HepG2 (cell line): ENCODE data around the gene TCERG1. TPM values are rescaled to one million over a fixed set of nuclear protein-coding genes. Genes with fewer than 3 reads are reported as not detected.

ENCODE experiments used
- ATAC-seq: fragments of 200-7000 bp; cut with Tn5 transposase; 3 replicates; pipeline ENCODE4 v1.9.1; 2020; ENCODE audit warnings: mild to moderate bottlenecking, moderate library complexity
- BruUV-seq: library from RNA; stranded (reverse); fragments of 400-500 nt; replicated peaks from 2 replicates; lab custom pipeline; 2021; lab: Mats Ljungman, UMichigan
- CTCF ChIA-PET: fragments of 300-600 bp; formaldehyde crosslinking; extraction: SDS; loops from one replicate; lab custom pipeline; 2021; ENCODE audit warnings: low total read pairs, inconsistent platforms, low intra/inter-chr PET ratio; lab: Yijun Ruan, JAX
- POLR2A ChIA-PET: fragments of 350-600 bp; sonication (Branson Sonifier 250); formaldehyde crosslinking; loops from one replicate; lab custom pipeline; 2020; ENCODE audit warnings: antibody characterized with exemption, inconsistent platforms; lab: Yijun Ruan, JAX
- DNase-seq: peaks from one replicate; pipeline ENCODE4 v3.0.0-alpha.2; 2015; ENCODE audit warnings: low spot score
- FAIRE-seq: peaks from 3 replicates; lab custom pipeline; 2011; peaks lifted over from hg19 to GRCh38; lab: Jason Lieb, UNC
- H2AFZ ChIP-seq: one replicate; pipeline ENCODE4 v1.6.1; 2011; ENCODE audit warnings: low read length, inconsistent platforms
- H3K27ac ChIP-seq: fragments of 300-600 bp; 3 replicates; pipeline ENCODE4 v1.8.0; 2011; ENCODE audit warnings: mixed run types, mild to moderate bottlenecking, mixed read lengths, low read length, inconsistent platforms; ENCODE audit not compliant: insufficient read depth; ENCODE audit errors: extremely low read length
- H3K27me3 ChIP-seq, 2 experiments: fragments of 200-600 bp in 1 of 2; 2 replicates in 1 of 2; 3 replicates in 1 of 2; pipeline versions ENCODE4 v1.6.0 to v1.8.0; 2011; ENCODE audit warnings: low read length in 2 of 2, mild to moderate bottlenecking in 2 of 2, moderate library complexity in 2 of 2, inconsistent platforms in 1 of 2; ENCODE audit not compliant: insufficient read depth in 2 of 2, control insufficient read depth in 1 of 2
- H3K36me3 ChIP-seq, 2 experiments: fragments of 200-600 bp in 1 of 2; replicated peaks in 1 of 2; 2 replicates in 1 of 2; 3 replicates in 1 of 2; pipeline versions ENCODE4 v1.5.1 to v1.8.0; 2011; ENCODE audit warnings: low read length in 2 of 2, inconsistent platforms in 1 of 2; ENCODE audit not compliant: insufficient read depth in 2 of 2, control insufficient read depth in 1 of 2
- H3K4me1 ChIP-seq: 2 replicates; pipeline ENCODE4 v1.5.1; 2012; ENCODE audit warnings: low read length, inconsistent platforms; ENCODE audit not compliant: insufficient read depth
- H3K4me2 ChIP-seq: 2 replicates; pipeline ENCODE4 v1.6.0; 2011; ENCODE audit warnings: low read depth, low read length, inconsistent platforms
- H3K4me3 ChIP-seq, 3 experiments: fragments of 200-600 bp in 1 of 3; sonication (generic), shearing (Covaris generic) in 1 of 3; replicated peaks in 1 of 3; 2 replicates each; pipeline ENCODE4 v1.5.1; 2011 to 2016; ENCODE audit warnings: low read length in 3 of 3, inconsistent platforms in 2 of 3, low read depth in 2 of 3, mild to moderate bottlenecking in 2 of 3, control low read depth in 1 of 3, mixed read lengths in 1 of 3; ENCODE audit not compliant: insufficient read depth in 1 of 3
- H3K79me2 ChIP-seq: one replicate; pipeline ENCODE4 v1.6.1; 2011; ENCODE audit warnings: low read length, inconsistent platforms; ENCODE audit not compliant: insufficient read depth
- H3K9ac ChIP-seq: 2 replicates; pipeline ENCODE4 v1.6.0; 2011; ENCODE audit warnings: mild to moderate bottlenecking, low read depth, low read length, inconsistent platforms; ENCODE audit not compliant: insufficient read depth
- H3K9me3 ChIP-seq: 2 replicates; pipeline ENCODE4 v1.5.1; 2012; ENCODE audit warnings: mild to moderate bottlenecking, low read length
- H4K20me1 ChIP-seq: 2 replicates; pipeline ENCODE4 v1.6.0; 2011; ENCODE audit warnings: inconsistent platforms, mild to moderate bottlenecking, low read length, moderate library complexity; ENCODE audit not compliant: insufficient read depth
- KLF13 ChIP-seq: sonication (generic); formaldehyde crosslinking; IDR thresholded peaks from 2 replicates; pipeline ENCODE4 v1.4.0; 2020; ENCODE audit warnings: mild to moderate bottlenecking, missing genetic modification reagents
- POLR2AphosphoS2 ChIP-seq: IDR thresholded peaks from 2 replicates; pipeline ENCODE4 v1.6.1; 2011; ENCODE audit warnings: low read depth, low read length, improper control_type of control experiment
- REPIN1 ChIP-seq: sonication (generic); formaldehyde crosslinking; IDR thresholded peaks from 2 replicates; pipeline ENCODE4 v1.8.0; 2022; ENCODE audit warnings: missing genetic modification reagents, low read depth, mild to moderate bottlenecking, borderline replicate concordance
- SOX6 ChIP-seq, 2 experiments: fragments of 450-650 bp in 1 of 2; sonication (generic) in 1 of 2; formaldehyde crosslinking in 1 of 2; IDR thresholded peaks; 2 replicates each; pipeline versions ENCODE4 v1.4.0 to v1.6.1; 2017 to 2020; ENCODE audit warnings: antibody characterized with exemption in 1 of 2, mild to moderate bottlenecking in 1 of 2, missing genetic modification reagents in 1 of 2
- STAG1 ChIP-seq: sonication (generic); formaldehyde crosslinking; IDR thresholded peaks from 2 replicates; pipeline ENCODE4 v1.4.0; 2020; ENCODE audit warnings: missing genetic modification reagents
- U2AF1 ChIP-seq: fragments of 200-400 bp; formaldehyde crosslinking; optimal IDR thresholded peaks from 2 replicates; pipeline ENCODE3; 2017; ENCODE audit warnings: mild to moderate bottlenecking, low read depth, low read length
- ZEB1 ChIP-seq: IDR thresholded peaks from 2 replicates; pipeline ENCODE4 v1.6.1; 2012; ENCODE audit warnings: mild to moderate bottlenecking, low read depth, inconsistent platforms; ENCODE audit not compliant: insufficient replicate concordance
- ZNF20 ChIP-seq: sonication (generic); formaldehyde crosslinking; IDR thresholded peaks from 2 replicates; pipeline ENCODE4 v1.4.0; 2020; ENCODE audit warnings: mild to moderate bottlenecking, moderate library complexity, missing genetic modification reagents
- ZNF432 ChIP-seq: sonication (generic); formaldehyde crosslinking; IDR thresholded peaks from 2 replicates; pipeline ENCODE4 v1.5.0; 2020; ENCODE audit warnings: missing genetic modification reagents, mild to moderate bottlenecking, borderline replicate concordance
- ZNF460 ChIP-seq: sonication (generic); formaldehyde crosslinking; IDR thresholded peaks from 2 replicates; pipeline ENCODE4 v1.5.1; 2020; ENCODE audit warnings: missing genetic modification reagents, mild to moderate bottlenecking, borderline replicate concordance
- ZNF546 ChIP-seq: sonication (generic); formaldehyde crosslinking; conservative IDR thresholded peaks from 2 replicates; pipeline ENCODE4 v1.8.1; 2023; ENCODE audit warnings: mild to moderate bottlenecking, missing genetic modification reagents
- ZNF619 ChIP-seq: sonication (generic); formaldehyde crosslinking; IDR thresholded peaks from 2 replicates; pipeline ENCODE4 v1.4.0; 2020; ENCODE audit warnings: mild to moderate bottlenecking, missing genetic modification reagents
- ZNF878 ChIP-seq: sonication (generic); formaldehyde crosslinking; IDR thresholded peaks from 2 replicates; pipeline ENCODE4 v1.8.1; 2023; ENCODE audit warnings: mild to moderate bottlenecking, missing genetic modification reagents, moderate library complexity
- ZSCAN20 ChIP-seq: sonication (generic); formaldehyde crosslinking; IDR thresholded peaks from 2 replicates; pipeline ENCODE4 v1.4.0; 2020; ENCODE audit warnings: missing genetic modification reagents, mild to moderate bottlenecking, borderline replicate concordance
- in situ Hi-C: cut with HindIII; loops from 2 replicates; pipeline ENCODE4 v1.10.0; 2017; ENCODE audit warnings: low pct_unique_long_range_greater_than_20kb; ENCODE audit not compliant: extremely low pct_ligation_motif_present
- intact Hi-C: fragments of 100-400 bp; cut with micrococcal nuclease; formaldehyde crosslinking; loops from one replicate; pipeline ENCODE4 v1.10.0; 2022; ENCODE audit not compliant: unreplicated experiment
- polyA plus RNA-seq, 8 experiments: library from polyadenylated mRNA; depleted of rRNA in 3 of 8; stranded (reverse) in 7 of 8; unstranded in 1 of 8; fragments of >200 nt; fragmentation: Illumina TruSeq in 4 of 8; extraction: Trizol in 4 of 8; gene quantifications; 2 replicates each; pipeline versions ENCODE4 v1.2.1 to v1.2.3, GENCODE V29; 2011 to 2016; ENCODE audit warnings: low read depth in 4 of 8, missing spikeins in 1 of 8, mixed read lengths in 1 of 8; ENCODE audit not compliant: insufficient read depth in 1 of 8
- total RNA-seq, 5 experiments: library from RNA; depleted of rRNA; stranded (reverse); fragments of >200 nt; fragmentation: Illumina TruSeq; extraction: Trizol; gene quantifications; 2 replicates each; pipeline ENCODE4 v1.2.3, GENCODE V29; 2016; ENCODE audit warnings: low read depth in 1 of 5
- TF ChIP-seq, protein P1 (sequence below): sonication (generic); formaldehyde crosslinking; IDR thresholded peaks from 2 replicates; pipeline ENCODE4 v1.5.0; 2020; ENCODE audit warnings: missing genetic modification reagents, mild to moderate bottlenecking, borderline replicate concordance

The TCERG1 gene
- total and polyA plus RNA-seq, 2 of the 13 experiments (the other 11 are each of a cell fraction or from before 2014, with no cell fraction given) = 71.7 to 86.6 TPM

DNA sequence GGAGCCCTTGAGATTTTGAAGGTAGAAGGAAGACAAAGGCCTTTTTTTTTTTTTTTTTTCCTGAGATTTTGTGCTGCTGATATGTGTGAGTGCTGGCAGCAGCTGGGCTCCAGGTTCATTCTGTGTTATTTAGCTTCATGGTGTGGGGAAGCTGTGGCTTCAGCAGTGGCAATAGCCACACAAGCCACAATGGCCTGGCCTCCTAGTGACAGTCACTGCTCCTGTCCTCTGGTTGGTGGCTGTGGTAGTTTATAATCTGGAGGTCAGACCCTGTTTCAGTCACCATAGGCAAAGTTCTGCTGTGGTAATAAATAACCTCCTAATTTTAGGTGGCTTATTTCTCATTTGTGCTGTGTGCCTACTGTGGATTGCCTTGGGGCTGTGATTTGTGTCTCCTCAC is 97.1 kb downstream of the TCERG1 start:
- in situ Hi-C loops = loop anchor here (5.0 to 10.0 kb wide), 2 partner anchors 423 to 641 kb away; no protein-coding TSS in a partner anchor
- H2AFZ ChIP-seq = no peak overlapping the region
- H3K36me3 ChIP-seq = no peaks in the 10 kb centered on the region
- H3K79me2 ChIP-seq = no peaks in the 10 kb centered on the region
- TF ChIP-seq STAG1 (CRISPR knock-in tag) = no peak
- no peak for TF ChIP-seq ZNF878 (CRISPR knock-in tag)
- no peak for TF ChIP-seq SOX6 (IDR thresholded peaks at IDR 0.05)
- TF ChIP-seq SOX6 (CRISPR knock-in tag; IDR thresholded peaks at IDR 0.05) = no peak
- no peak for TF ChIP-seq ZSCAN20 (CRISPR knock-in tag)
- TF ChIP-seq KLF13 (CRISPR knock-in tag) = no peak
- no peak for TF ChIP-seq POLR2AphosphoS2
- TF ChIP-seq, protein P1, sequence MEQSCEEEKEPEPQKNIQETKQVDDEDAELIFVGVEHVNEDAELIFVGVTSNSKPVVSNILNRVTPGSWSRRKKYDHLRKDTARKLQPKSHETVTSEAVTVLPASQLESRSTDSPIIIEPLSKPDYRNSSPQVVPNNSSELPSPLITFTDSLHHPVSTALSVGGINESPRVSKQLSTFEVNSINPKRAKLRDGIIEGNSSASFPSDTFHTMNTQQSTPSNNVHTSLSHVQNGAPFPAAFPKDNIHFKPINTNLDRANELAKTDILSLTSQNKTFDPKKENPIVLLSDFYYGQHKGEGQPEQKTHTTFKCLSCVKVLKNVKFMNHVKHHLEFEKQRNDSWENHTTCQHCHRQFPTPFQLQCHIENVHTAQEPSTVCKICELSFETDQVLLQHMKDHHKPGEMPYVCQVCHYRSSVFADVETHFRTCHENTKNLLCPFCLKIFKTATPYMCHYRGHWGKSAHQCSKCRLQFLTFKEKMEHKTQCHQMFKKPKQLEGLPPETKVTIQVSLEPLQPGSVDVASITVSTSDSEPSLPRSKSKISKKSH (CRISPR knock-in tag) = no peak
- TF ChIP-seq ZNF20 (CRISPR knock-in tag) = no peak
- TF ChIP-seq ZEB1 = no peak
- no peak for TF ChIP-seq ZNF460
- no peak for TF ChIP-seq REPIN1 (CRISPR knock-in tag)
- TF ChIP-seq ZNF619 (CRISPR knock-in tag) = no peak
- no peak for TF ChIP-seq U2AF1
- no peak for TF ChIP-seq ZNF432 (CRISPR knock-in tag)
- TF ChIP-seq ZNF546 (CRISPR knock-in tag) = no peak
- no peaks in the 10 kb centered on the region for H3K27me3 ChIP-seq
- no TSS peak for BruUV-seq
- intact Hi-C loops = loop anchor here (5.0 kb wide), 1 partner anchor 78 kb away; no protein-coding TSS in a partner anchor
- FAIRE-seq (no peak), DNase-seq (no peak), ATAC-seq (no peak)
- no peak overlapping the region for H3K4me3 ChIP-seq
- CTCF ChIA-PET = no interaction called here
- H3K9me3 ChIP-seq = no peaks in the 10 kb centered on the region
- no peak overlapping the region for H3K9ac ChIP-seq
- no peak overlapping the region for H3K4me2 ChIP-seq
- POLR2A ChIA-PET = no interaction called here
- no peak overlapping the region for H3K27ac ChIP-seq
- H3K4me1 ChIP-seq = no peaks in the 10 kb centered on the region
- H4K20me1 ChIP-seq = no peaks in the 10 kb centered on the region
